Naive thymus-derived CD4-positive, alpha-beta T cell (primary cell): Measurements from ENCODE around the gene ZBTB45. TPM values are rescaled to one million over a fixed set of nuclear protein-coding genes. Genes with fewer than 3 reads are reported as not detected.

Experiments
- ATAC-seq: fragments of 150-1000 bp; cut with Tn5 transposase; 2 replicates; pipeline ENCODE4 v1.10.0; 2021; ENCODE audit warnings: mild to moderate bottlenecking, moderate library complexity
- CTCF ChIA-PET: fragments of 350-600 bp; sonication (Branson Sonifier 250); formaldehyde crosslinking; loops from one replicate; lab custom pipeline; 2021; ENCODE audit warnings: antibody characterized with exemption; lab: Charles Lee
- POLR2A ChIA-PET: fragments of 350-600 bp; sonication (Branson Sonifier 250); formaldehyde crosslinking; loops from one replicate; lab custom pipeline; 2021; ENCODE audit warnings: antibody characterized with exemption, inconsistent platforms; lab: Charles Lee
- DNase-seq, 9 donors: peaks; one replicate each; pipeline versions ENCODE4 v3.0.0 to v3.0.0-alpha.2; 2020 to 2022; ENCODE audit warnings: mixed read lengths in 1 of 9
- H3K27ac ChIP-seq: one replicate; pipeline ENCODE4 v1.7.0; 2013; ENCODE audit warnings: mild to moderate bottlenecking, low read depth, low read length, moderate library complexity
- H3K27me3 ChIP-seq, 2 donors: one replicate each; pipeline ENCODE4 v1.7.0; 2013; ENCODE audit warnings: low read length in 2 of 2, mild to moderate bottlenecking in 2 of 2, moderate library complexity in 2 of 2; ENCODE audit not compliant: control insufficient read depth in 2 of 2, insufficient read depth in 2 of 2
- H3K36me3 ChIP-seq, 3 experiments: 1 replicate in 2 of 3; 2 replicates in 1 of 3; pipeline ENCODE4 v1.7.0; 2013; ENCODE audit warnings: low read length in 3 of 3, mild to moderate bottlenecking in 3 of 3, moderate library complexity in 1 of 3; ENCODE audit not compliant: insufficient read depth in 3 of 3, control insufficient read depth in 2 of 3
- H3K4me1 ChIP-seq, 2 donors: one replicate each; pipeline ENCODE4 v1.7.0; 2013; ENCODE audit warnings: low read length in 2 of 2, mild to moderate bottlenecking in 2 of 2, moderate library complexity in 1 of 2; ENCODE audit not compliant: control insufficient read depth in 2 of 2, insufficient read depth in 2 of 2
- H3K4me3 ChIP-seq: 2 replicates; pipeline ENCODE4 v1.7.0; 2013; ENCODE audit warnings: mild to moderate bottlenecking, low read length
- H3K9me3 ChIP-seq, 3 experiments: 1 replicate in 2 of 3; 2 replicates in 1 of 3; pipeline ENCODE4 v1.7.0; 2013; ENCODE audit warnings: low read length in 3 of 3; ENCODE audit not compliant: control insufficient read depth in 2 of 3
- H3K27ac Mint-ChIP-seq, 9 donors: one replicate each; pipeline ENCODE4 v1.8.0; 2020 to 2022; ENCODE audit warnings: mixed read lengths in 9 of 9, mild to moderate bottlenecking in 8 of 9, moderate library complexity in 5 of 9, inconsistent platforms in 2 of 9
- H3K27me3 Mint-ChIP-seq, 5 donors: one replicate each; pipeline ENCODE4 v1.8.0; 2021 to 2022; ENCODE audit warnings: mixed read lengths in 5 of 5, mild to moderate bottlenecking in 1 of 5
- H3K36me3 Mint-ChIP-seq, 5 donors: one replicate each; pipeline ENCODE4 v1.8.0; 2020 to 2022; ENCODE audit warnings: mixed read lengths in 5 of 5, mild to moderate bottlenecking in 3 of 5, inconsistent platforms in 1 of 5
- H3K4me1 Mint-ChIP-seq, 7 donors: one replicate each; pipeline ENCODE4 v1.8.0; 2020 to 2022; ENCODE audit warnings: mixed read lengths in 7 of 7, mild to moderate bottlenecking in 3 of 7, inconsistent platforms in 1 of 7
- H3K4me3 Mint-ChIP-seq, 10 donors: one replicate each; pipeline ENCODE4 v1.8.0; 2020 to 2022; ENCODE audit warnings: mild to moderate bottlenecking in 10 of 10, mixed read lengths in 10 of 10, moderate library complexity in 6 of 10, inconsistent platforms in 2 of 10
- H3K9me3 Mint-ChIP-seq, 11 donors: one replicate each; pipeline ENCODE4 v1.8.0; 2020 to 2022; ENCODE audit warnings: mixed read lengths in 11 of 11, mild to moderate bottlenecking in 4 of 11, inconsistent platforms in 1 of 11, moderate library complexity in 1 of 11
- intact Hi-C, 2 donors: fragments of 100-400 bp; cut with micrococcal nuclease; formaldehyde crosslinking; loops; one replicate each; pipeline ENCODE4 v1.15.1; 2023
- polyA plus RNA-seq, 2 donors: library from polyadenylated mRNA; unstranded; fragments of 300-500 nt; fragmentation: Illumina TruSeq; gene quantifications; one replicate each; pipeline ENCODE4 v1.2.3, GENCODE V29; 2021
- total RNA-seq, 6 experiments: library from RNA in 5 of 6; stranded (reverse) in 5 of 6; gene quantifications; 1 replicate in 5 of 6; 2 replicates in 1 of 6; pipeline ENCODE4 v1.2.3 and lab custom pipeline; 2021 to 2026

ZBTB45 gene
- total and polyA plus RNA-seq, 7 experiments from 2014 or later, result 5.1 to 19.2 (median 9.9) TPM

GRCh38 chr19:58531034-58531840, 11.6 kb upstream of the ZBTB45 start:
- DNase-seq, result no peak
- Mint-ChIP-seq H3K9me3 (no peaks in the 10 kb centered on the region), H3K27me3 (peaks cover 0 to 7% (median 0%) of the 10 kb centered on the region in 5 donors), H3K4me1 (no peaks in the 10 kb centered on the region), H3K4me3 (no peak overlapping the region), H3K36me3 (no peaks in the 10 kb centered on the region), H3K27ac (no peak overlapping the region)
- POLR2A ChIA-PET, result interaction anchor here (1.6 kb wide), 1 partner anchor 11 kb away, joined by 4 read pairs; no protein-coding TSS in a partner anchor
- no peak overlapping the region for H3K4me3 ChIP-seq
- H3K27ac ChIP-seq, result no peak overlapping the region
- CTCF ChIA-PET, result interaction anchor here (0.7 kb wide), 1 partner anchor 11 kb away, joined by 3 read pairs; the partner anchor contains the start of gene ZBTB45
- H3K9me3 ChIP-seq, result no peaks in the 10 kb centered on the region
- H3K27me3 ChIP-seq, result no peaks in the 10 kb centered on the region
- intact Hi-C loops, result no loop called here
- H3K4me1 ChIP-seq, result no peaks in the 10 kb centered on the region
- H3K36me3 ChIP-seq, result no peaks in the 10 kb centered on the region
- no peak for ATAC-seq

- H3K4me1 ChIP-seq, result no peaks in the 10 kb centered on the region
Measured at GRCh38 chr19:58529405-58529804, 9.8 kb upstream of the ZBTB45 start.

GRCh38 chr19:58522709-58523108, 3.1 kb upstream of the ZBTB45 start:
- Mint-ChIP-seq H3K36me3 (peaks cover 0 to 6% (median 0%) of the 10 kb centered on the region in 5 donors), H3K27ac (peak overlapping the region in 2 of 9 donors; percentile 28 to 41), H3K4me1 (peaks cover 22 to 29% (median 27%) of the 10 kb centered on the region in 7 donors), H3K27me3 (peaks cover 0 to 3% (median 0%) of the 10 kb centered on the region in 5 donors), H3K9me3 (peaks cover 0 to 4% (median 0%) of the 10 kb centered on the region in 11 donors), H3K4me3 (no peak overlapping the region)
- no peaks in the 10 kb centered on the region for H3K27me3 ChIP-seq
- H3K4me1 ChIP-seq, result peaks cover 10 to 12% of the 10 kb centered on the region in 2 donors
- no peak overlapping the region for H3K4me3 ChIP-seq
- CTCF ChIA-PET, result interaction anchor here (1.2 kb wide), 1 partner anchor 53 kb away, joined by 4 read pairs; no protein-coding TSS in a partner anchor
- POLR2A ChIA-PET, result interaction anchor here (0.7 to 3.8 kb wide), 3 partner anchors 21 to 32 kb away, joined by 3 to 32 read pairs (median 5); partner anchors contain the start of genes CHMP2A and TRIM28
- ATAC-seq (no peak), DNase-seq (no peak)
- no peaks in the 10 kb centered on the region for H3K9me3 ChIP-seq
- H3K36me3 ChIP-seq, result peaks cover 0 to under 1% (median 0%) of the 10 kb centered on the region in 3 experiments
- intact Hi-C loops, result no loop called here
- H3K27ac ChIP-seq, result no peak overlapping the region

More at GRCh38 chr19:58529405-58529804, 9.8 kb upstream of the ZBTB45 start:
- no peaks in the 10 kb centered on the region for H3K36me3 Mint-ChIP-seq
- DNase-seq (no peak), ATAC-seq (no peak)
- ChIA-PET POLR2A (interaction anchor here (1.2 kb wide), 1 partner anchor 9 kb away, joined by 3 read pairs; no protein-coding TSS in a partner anchor), CTCF (interaction anchor here (1.2 kb wide), 1 partner anchor 9 kb away, joined by 3 read pairs; no protein-coding TSS in a partner anchor)
- H3K27ac Mint-ChIP-seq, result no peak overlapping the region
- H3K9me3 Mint-ChIP-seq, result no peaks in the 10 kb centered on the region
- Histone ChIP-seq H3K4me3 (no peak overlapping the region), H3K27me3 (no peaks in the 10 kb centered on the region), H3K27ac (no peak overlapping the region), H3K9me3 (no peaks in the 10 kb centered on the region), H3K36me3 (no peaks in the 10 kb centered on the region)
- no peak overlapping the region for H3K4me3 Mint-ChIP-seq
- intact Hi-C loops, result no loop called here
- H3K27me3 Mint-ChIP-seq, result peaks cover 0 to 7% (median 0%) of the 10 kb centered on the region in 5 donors
- no peaks in the 10 kb centered on the region for H3K4me1 Mint-ChIP-seq

- Mint-ChIP-seq H3K4me3 (peak overlapping the region in 5 of 10 donors; percentile 11 to 42 (median 23)), H3K9me3 (peaks cover 0 to 4% (median 0%) of the 10 kb centered on the region in 11 donors), H3K27ac (peak overlapping the region in 6 of 9 donors; percentile 20 to 75 (median 43)), H3K36me3 (peaks cover 0 to 6% (median 0%) of the 10 kb centered on the region in 5 donors), H3K4me1 (peaks cover 22 to 29% (median 27%) of the 10 kb centered on the region in 7 donors), H3K27me3 (peaks cover 0 to 3% (median 0%) of the 10 kb centered on the region in 5 donors)
- H3K4me3 ChIP-seq, result no peak overlapping the region
- POLR2A ChIA-PET, result interaction anchor here (2.0 to 5.5 kb wide), 4 partner anchors 10 to 59 kb away, joined by 4 to 59 read pairs (median 38); partner anchors contain the start of genes CHMP2A and TRIM28
- no peaks in the 10 kb centered on the region for H3K9me3 ChIP-seq
- no peak overlapping the region for H3K27ac ChIP-seq
- peaks cover 10 to 12% of the 10 kb centered on the region in 2 donors for H3K4me1 ChIP-seq
- H3K36me3 ChIP-seq, result peaks cover 0 to 11% (median 0%) of the 10 kb centered on the region in 3 experiments
- intact Hi-C loops, result no loop called here
- DNase-seq (no peak), ATAC-seq (no peak)
- no peaks in the 10 kb centered on the region for H3K27me3 ChIP-seq
- CTCF ChIA-PET, result interaction anchor here (0.6 to 4.8 kb wide), 4 partner anchors 33 to 140 kb away, joined by 3 to 46 read pairs (median 8); partner anchors contain the start of gene CHMP2A
Measured at GRCh38 chr19:58521651-58522050, 2.0 kb upstream of the ZBTB45 start.

- CTCF ChIA-PET, result interaction anchor here (0.8 to 4.8 kb wide), 14 partner anchors 9 to 160 kb away, joined by 3 to 46 read pairs (median 4); partner anchors contain the start of genes CHMP2A and TRIM28
- Mint-ChIP-seq H3K4me1 (peaks cover 29 to 40% (median 34%) of the 10 kb centered on the region in 7 donors), H3K27ac (peak overlapping the region; percentile 92 to 99 (median 97)), H3K36me3 (peaks cover 0 to 16% (median 0%) of the 10 kb centered on the region in 5 donors), H3K4me3 (peak overlapping the region; percentile 90 to 97 (median 95)), H3K9me3 (peaks cover 0 to 4% (median 0%) of the 10 kb centered on the region in 11 donors), H3K27me3 (peaks cover 0 to 3% (median 0%) of the 10 kb centered on the region in 5 donors)
- peaks cover 0 to 22% (median 5%) of the 10 kb centered on the region in 3 experiments for H3K36me3 ChIP-seq
- ATAC-seq, result no peak
- no peak for DNase-seq
- H3K9me3 ChIP-seq, result no peaks in the 10 kb centered on the region
- peak overlapping the region; percentile 86 for H3K27ac ChIP-seq
- POLR2A ChIA-PET, result interaction anchor here (0.6 to 5.5 kb wide), 24 partner anchors 12 to 603 kb away, joined by 3 to 59 read pairs (median 6); partner anchors contain the start of genes CHMP2A, MZF1, TRIM28 and UBE2M
- intact Hi-C loops, result loop anchor here (1.0 kb wide), 1 partner anchor 61 kb away; no protein-coding TSS in a partner anchor
- no peaks in the 10 kb centered on the region for H3K27me3 ChIP-seq
- peaks cover 10 to 12% of the 10 kb centered on the region in 2 donors for H3K4me1 ChIP-seq
- H3K4me3 ChIP-seq, result peak overlapping the region; percentile 76
Measured at GRCh38 chr19:58520257-58520599, 618 bp upstream of the ZBTB45 start.

- POLR2A ChIA-PET, result interaction anchor here (0.9 to 5.5 kb wide), 9 partner anchors 26 to 336 kb away, joined by 3 to 59 read pairs (median 20); partner anchors contain the start of genes CHMP2A, MZF1, TRIM28 and UBE2M
- H3K36me3 ChIP-seq, result peaks cover 0 to 22% (median 5%) of the 10 kb centered on the region in 3 experiments
- H3K4me1 ChIP-seq, result peaks cover 14 to 18% of the 10 kb centered on the region in 2 donors
- peaks cover 29 to 49% (median 42%) of the 10 kb centered on the region in 7 donors for H3K4me1 Mint-ChIP-seq
- H3K4me3 ChIP-seq, result peak overlapping the region; percentile 76
- H3K36me3 Mint-ChIP-seq, result peaks cover 0 to 17% (median 0%) of the 10 kb centered on the region in 5 donors
- peak in 8 of 9 donors; percentile 31 to 56 (median 50) for DNase-seq
- peak overlapping the region; percentile 86 for H3K27ac ChIP-seq
- H3K27me3 ChIP-seq, result no peaks in the 10 kb centered on the region
- H3K9me3 Mint-ChIP-seq, result peaks cover 0 to 4% (median 0%) of the 10 kb centered on the region in 11 donors
- peaks cover 0 to 3% (median 0%) of the 10 kb centered on the region in 5 donors for H3K27me3 Mint-ChIP-seq
- H3K27ac Mint-ChIP-seq, result peak overlapping the region; percentile 92 to 99 (median 97)
- intact Hi-C loops, result loop anchor here (1.0 to 2.0 kb wide), 15 partner anchors 20 to 792 kb away; partner anchors contain the start of genes CHMP2A (in 2 of the 2), MZF1 (in 2 of the 2), TRIM28 (in 2 of the 2) and ZNF446 (in 2 of the 2)
- H3K9me3 ChIP-seq, result no peaks in the 10 kb centered on the region
- H3K4me3 Mint-ChIP-seq, result peak overlapping the region; percentile 90 to 97 (median 95)
- ATAC-seq, result peak; percentile 18
- CTCF ChIA-PET, result interaction anchor here (0.8 to 4.8 kb wide), 7 partner anchors 25 to 1113 kb away, joined by 3 to 46 read pairs (median 4); partner anchors contain the start of gene TRIM28
Measured at GRCh38 chr19:58519087-58519354, 589 bp downstream of the ZBTB45 start.
